ENCODE data around the gene MAGIX.

DNA sequence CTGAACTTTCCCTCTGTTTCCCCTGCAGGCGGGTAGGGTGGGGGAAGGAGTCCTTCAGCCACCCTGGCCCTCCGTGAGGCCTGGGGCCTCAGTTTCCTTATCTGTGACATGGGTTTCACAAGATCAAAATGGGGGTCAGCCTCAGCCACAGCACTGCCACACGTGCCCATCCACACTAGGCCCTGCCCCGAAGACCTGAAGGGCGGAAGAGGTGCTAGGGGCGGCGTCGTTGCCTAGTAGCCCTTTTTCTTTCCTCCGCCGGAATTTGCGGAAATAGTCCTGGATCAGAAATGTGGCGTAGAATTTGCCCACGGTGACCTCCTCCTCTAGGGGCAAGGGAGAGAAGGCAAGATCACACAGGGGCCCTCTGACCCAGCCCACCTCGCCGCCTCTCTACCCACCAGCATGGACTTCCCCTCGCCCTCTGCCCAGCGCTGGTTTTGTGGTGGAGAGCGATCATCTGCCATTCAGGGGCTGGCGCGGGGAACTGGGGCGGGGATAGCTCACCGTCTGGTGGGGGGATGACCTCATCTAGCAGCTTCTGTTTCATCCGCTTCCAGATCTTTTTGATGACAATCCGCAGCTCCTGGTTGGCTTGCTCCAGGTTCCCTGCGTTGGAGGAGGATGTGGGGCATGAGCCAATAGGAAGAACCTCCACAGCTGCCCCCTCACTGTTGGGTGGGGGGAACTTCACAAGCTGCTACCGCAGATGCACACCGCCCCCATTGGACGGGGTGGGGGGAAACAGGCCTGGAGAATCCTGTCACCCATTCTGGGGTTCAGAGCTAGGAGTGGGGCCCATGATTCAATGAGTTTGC, 47.1 kb downstream of the MAGIX start:
- TF ChIP-seq, protein P1, sequence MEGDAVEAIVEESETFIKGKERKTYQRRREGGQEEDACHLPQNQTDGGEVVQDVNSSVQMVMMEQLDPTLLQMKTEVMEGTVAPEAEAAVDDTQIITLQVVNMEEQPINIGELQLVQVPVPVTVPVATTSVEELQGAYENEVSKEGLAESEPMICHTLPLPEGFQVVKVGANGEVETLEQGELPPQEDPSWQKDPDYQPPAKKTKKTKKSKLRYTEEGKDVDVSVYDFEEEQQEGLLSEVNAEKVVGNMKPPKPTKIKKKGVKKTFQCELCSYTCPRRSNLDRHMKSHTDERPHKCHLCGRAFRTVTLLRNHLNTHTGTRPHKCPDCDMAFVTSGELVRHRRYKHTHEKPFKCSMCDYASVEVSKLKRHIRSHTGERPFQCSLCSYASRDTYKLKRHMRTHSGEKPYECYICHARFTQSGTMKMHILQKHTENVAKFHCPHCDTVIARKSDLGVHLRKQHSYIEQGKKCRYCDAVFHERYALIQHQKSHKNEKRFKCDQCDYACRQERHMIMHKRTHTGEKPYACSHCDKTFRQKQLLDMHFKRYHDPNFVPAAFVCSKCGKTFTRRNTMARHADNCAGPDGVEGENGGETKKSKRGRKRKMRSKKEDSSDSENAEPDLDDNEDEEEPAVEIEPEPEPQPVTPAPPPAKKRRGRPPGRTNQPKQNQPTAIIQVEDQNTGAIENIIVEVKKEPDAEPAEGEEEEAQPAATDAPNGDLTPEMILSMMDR (IDR thresholded peaks at IDR 0.05; ENCODE audit: low read length), result no peak
- no peak for TF ChIP-seq EZH2 (IDR thresholded peaks at IDR 0.05; ENCODE audit: borderline replicate concordance, low read length)

Measured in OCI-LY1 (cell line).